Measurements from ENCODE around the gene TSEN15. TPM values are rescaled to one million over a fixed set of nuclear protein-coding genes. Genes with fewer than 3 reads are reported as not detected.

TSEN15 gene
- total and polyA plus RNA-seq, 9 of the 15 experiments (the other 6 are each of a cell fraction or from before 2014, with no cell fraction given), result 25.6 to 121 (median 91.3) TPM

GRCh38 chr1:184030433-184031091 lies 21.0 kb upstream of the TSEN15 start (continued):
- TF ChIP-seq MBD1 (CRISPR knock-in tag; IDR thresholded peaks at IDR 0.05) (peak; percentile 77; the same call in 1 of the 2 replicates), CBX3 (IDR thresholded peaks at IDR 0.05; ENCODE audit: borderline replicate concordance in 1 of 2, low read length in 2 of 2) (no peak), ZNF449 (CRISPR knock-in tag; IDR thresholded peaks at IDR 0.05) (0 out of 2 replicates have a peak, but pooled peaks have one; percentile 46), NR2C1 (IDR thresholded peaks at IDR 0.05) (no peak), NR2C1 (tag; IDR thresholded peaks at IDR 0.05) (0 out of 2 replicates have a peak, but pooled peaks have one; percentile 6), ZNF668 (CRISPR knock-in tag; IDR thresholded peaks at IDR 0.05) (peak; percentile 82), RFX1 (IDR thresholded peaks at IDR 0.05) (0 out of 2 replicates have a peak, but pooled peaks have one; percentile 11), NFRKB (IDR thresholded peaks at IDR 0.05; ENCODE audit: low read depth) (0 out of 2 replicates have a peak, but pooled peaks have one; percentile 60), ZNF592 (IDR thresholded peaks at IDR 0.05) (peak; percentile 77), EWSR1 (IDR thresholded peaks at IDR 0.05; ENCODE audit: borderline replicate concordance, low read depth, partially characterized antibody) (no peak), MYC (IDR thresholded peaks at IDR 0.05; ENCODE audit: low read depth, low read length) (no peak), MYC (CRISPR knock-in tag; IDR thresholded peaks at IDR 0.05; ENCODE audit: borderline replicate concordance, low read depth) (peak; percentile 49; the same call in 1 of the 2 replicates), RNF2 (IDR thresholded peaks at IDR 0.05) (no peak), TEAD2 (tag; IDR thresholded peaks at IDR 0.05) (0 out of 2 replicates have a peak, but pooled peaks have one; percentile 1), MECOM (CRISPR knock-in tag; IDR thresholded peaks at IDR 0.05) (peak; percentile 76), BRD4 (IDR thresholded peaks at IDR 0.05) (peak; percentile 50; the same call in 1 of the 2 replicates)

Data from K562 (cell line).